A549 (cell line): ENCODE data around the gene NPRL2.

Experiments
- FOSL2 ChIP-seq, 2 experiments: fragments of 450-650 bp in 1 of 2; fragments of >200 bp in 1 of 2; sonication (Bioruptor Twin) in 1 of 2; formaldehyde crosslinking; IDR thresholded peaks; 2 replicates each; pipeline versions ENCODE4 v1.5.0 to v1.6.1; 2016 to 2020; ENCODE audit warnings: mild to moderate bottlenecking in 1 of 2, moderate library complexity in 1 of 2
- JUN ChIP-seq, 2 experiments: fragments of >200 bp; sonication (Bioruptor Twin); formaldehyde crosslinking; IDR thresholded peaks; 2 replicates in 1 of 2; 3 replicates in 1 of 2; pipeline ENCODE4 v1.6.1; 2016 to 2017
- NPAS2 ChIP-seq: fragments of 250-450 bp; sonication (Bioruptor Pico); IDR thresholded peaks from 2 replicates; pipeline ENCODE4 v1.8.0; 2022; ENCODE audit warnings: mild to moderate bottlenecking, moderate library complexity, borderline replicate concordance
- POLR2A ChIP-seq: IDR thresholded peaks from 2 replicates; pipeline ENCODE4 v1.6.1; 2012; ENCODE audit warnings: mild to moderate bottlenecking, low read length
- TF ChIP-seq, protein P1 (sequence below): fragments of >200 bp; sonication (Bioruptor Twin); formaldehyde crosslinking; IDR thresholded peaks from 3 replicates; pipeline ENCODE4 v1.5.1; 2016

DNA sequence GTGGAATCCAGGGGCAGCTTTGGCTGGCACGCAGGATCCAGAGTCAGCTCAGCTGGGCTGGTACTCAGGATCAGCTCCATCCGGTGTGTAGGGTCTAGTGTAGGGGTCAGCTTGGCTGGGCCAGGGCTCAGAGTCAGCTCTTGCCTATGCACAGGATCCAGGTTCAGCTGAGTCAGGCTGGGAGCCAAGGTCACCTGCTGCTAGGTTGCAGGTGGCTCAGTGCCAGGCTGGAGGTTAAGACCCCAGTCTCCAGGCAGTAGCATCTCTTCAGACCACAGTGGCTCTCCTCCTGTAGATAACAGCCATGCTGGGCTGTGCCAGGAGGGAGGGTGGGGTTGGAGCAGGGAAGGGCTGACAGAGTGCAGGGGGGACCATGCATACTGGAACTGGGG lies 53.2 kb downstream of the NPRL2 start:
- no peak for TF ChIP-seq JUN (IDR thresholded peaks at IDR 0.05)
- TF ChIP-seq NPAS2 (CRISPR knock-in tag) = no peak
- TF ChIP-seq POLR2A = no peak
- TF ChIP-seq FOSL2 (IDR thresholded peaks at IDR 0.05) = no peak
- TF ChIP-seq FOSL2 (CRISPR knock-in tag; IDR thresholded peaks at IDR 0.05) = no peak
- TF ChIP-seq, protein P1, sequence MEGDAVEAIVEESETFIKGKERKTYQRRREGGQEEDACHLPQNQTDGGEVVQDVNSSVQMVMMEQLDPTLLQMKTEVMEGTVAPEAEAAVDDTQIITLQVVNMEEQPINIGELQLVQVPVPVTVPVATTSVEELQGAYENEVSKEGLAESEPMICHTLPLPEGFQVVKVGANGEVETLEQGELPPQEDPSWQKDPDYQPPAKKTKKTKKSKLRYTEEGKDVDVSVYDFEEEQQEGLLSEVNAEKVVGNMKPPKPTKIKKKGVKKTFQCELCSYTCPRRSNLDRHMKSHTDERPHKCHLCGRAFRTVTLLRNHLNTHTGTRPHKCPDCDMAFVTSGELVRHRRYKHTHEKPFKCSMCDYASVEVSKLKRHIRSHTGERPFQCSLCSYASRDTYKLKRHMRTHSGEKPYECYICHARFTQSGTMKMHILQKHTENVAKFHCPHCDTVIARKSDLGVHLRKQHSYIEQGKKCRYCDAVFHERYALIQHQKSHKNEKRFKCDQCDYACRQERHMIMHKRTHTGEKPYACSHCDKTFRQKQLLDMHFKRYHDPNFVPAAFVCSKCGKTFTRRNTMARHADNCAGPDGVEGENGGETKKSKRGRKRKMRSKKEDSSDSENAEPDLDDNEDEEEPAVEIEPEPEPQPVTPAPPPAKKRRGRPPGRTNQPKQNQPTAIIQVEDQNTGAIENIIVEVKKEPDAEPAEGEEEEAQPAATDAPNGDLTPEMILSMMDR = no peak
